ENCODE measurements around the gene EPHB1.

DNA sequence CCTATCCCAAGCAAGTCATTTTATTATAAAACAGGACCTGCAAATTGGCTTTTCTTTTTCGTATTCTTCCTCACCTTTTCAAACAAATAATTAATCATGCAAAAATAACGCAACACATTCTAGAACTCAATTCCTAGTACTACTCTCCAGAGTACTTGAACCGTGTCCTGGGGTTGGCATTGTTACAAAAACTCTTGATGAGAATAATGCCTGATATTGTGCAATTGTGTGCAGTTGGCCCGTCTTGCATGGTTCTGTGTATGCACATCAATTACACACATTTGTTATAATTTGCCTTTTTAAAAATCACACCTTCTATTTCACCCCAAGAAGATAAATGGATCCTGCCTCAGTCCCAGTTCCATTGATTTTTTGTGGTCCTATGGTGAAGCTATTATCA lies 205.4 kb downstream of the EPHB1 start:
- TF ChIP-seq CTCF (IDR thresholded peaks at IDR 0.05) (no peak), ELF4 (CRISPR knock-in tag; IDR thresholded peaks at IDR 0.05; ENCODE audit: low read depth) (no peak), NR2C2 (CRISPR knock-in tag; IDR thresholded peaks at IDR 0.05) (no peak), ZNF232 (CRISPR knock-in tag; IDR thresholded peaks at IDR 0.05) (no peak), MLX (CRISPR knock-in tag; IDR thresholded peaks at IDR 0.05) (no peak), NR3C1 (CRISPR knock-in tag; conservative IDR thresholded peaks at IDR 0.05; ENCODE audit: low read depth) (no peak)
- TF ChIP-seq, protein P1, sequence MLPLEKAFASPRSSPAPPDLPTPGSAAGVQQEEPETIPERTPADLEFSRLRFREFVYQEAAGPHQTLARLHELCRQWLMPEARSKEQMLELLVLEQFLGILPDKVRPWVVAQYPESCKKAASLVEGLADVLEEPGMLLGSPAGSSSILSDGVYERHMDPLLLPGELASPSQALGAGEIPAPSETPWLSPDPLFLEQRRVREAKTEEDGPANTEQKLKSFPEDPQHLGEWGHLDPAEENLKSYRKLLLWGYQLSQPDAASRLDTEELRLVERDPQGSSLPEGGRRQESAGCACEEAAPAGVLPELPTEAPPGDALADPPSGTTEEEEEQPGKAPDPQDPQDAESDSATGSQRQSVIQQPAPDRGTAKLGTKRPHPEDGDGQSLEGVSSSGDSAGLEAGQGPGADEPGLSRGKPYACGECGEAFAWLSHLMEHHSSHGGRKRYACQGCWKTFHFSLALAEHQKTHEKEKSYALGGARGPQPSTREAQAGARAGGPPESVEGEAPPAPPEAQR (CRISPR knock-in tag; IDR thresholded peaks at IDR 0.05): no peak
